ENCODE results near the gene HTRA2.

- TF ChIP-seq CTCF (conservative IDR thresholded peaks at IDR 0.05; ENCODE audit: low read length), result no peak
- TF ChIP-seq EZH2phosphoT487 (IDR thresholded peaks at IDR 0.05; ENCODE audit: borderline replicate concordance), result no peak
Measured at GRCh38 chr2:74552914-74553811, 23.4 kb downstream of the HTRA2 start.

Measured in Loucy (cell line).